ENCODE measurements around the gene OTC. TPM values are rescaled to one million over a fixed set of nuclear protein-coding genes. Genes with fewer than 3 reads are reported as not detected.

OTC gene
- total and polyA plus RNA-seq, 2 donors = 0.05 to 0.11 TPM

GRCh38 chrX:38346150-38346549 is 6.3 kb upstream of the OTC start:
- Histone ChIP-seq H3K4me3 (ENCODE audit: low read length in 2 of 2) (no peak overlapping the region), H3K27me3 (ENCODE audit: control insufficient read depth in 2 of 2, insufficient read depth in 1 of 2, low read length in 1 of 2) (no peaks in the 10 kb centered on the region), H3K27ac (ENCODE audit: low read depth in 1 of 2, low read length in 1 of 2) (no peak overlapping the region), H3K36me3 (ENCODE audit: control insufficient read depth in 2 of 2, insufficient read depth in 2 of 2, low read length in 1 of 2) (no peaks in the 10 kb centered on the region), H3K4me1 (ENCODE audit: control insufficient read depth in 2 of 2, insufficient read depth in 2 of 2, low read length in 2 of 2) (no peaks in the 10 kb centered on the region), H3K9me3 (ENCODE audit: control insufficient read depth in 2 of 2, insufficient read depth in 1 of 2, low read length in 1 of 2) (no peaks in the 10 kb centered on the region)
- DNase-seq (ENCODE audit: low read depth in 6 of 9, low spot score in 9 of 9) = no peak
- WGBS = 59% methylated on average over 5 of the region's 5 CpGs

GRCh38 chrX:38347136-38347535 is 5.3 kb upstream of the OTC start:
- Histone ChIP-seq H3K27ac (ENCODE audit: low read depth in 1 of 2, low read length in 1 of 2) (no peak overlapping the region), H3K36me3 (ENCODE audit: control insufficient read depth in 2 of 2, insufficient read depth in 2 of 2, low read length in 1 of 2) (no peaks in the 10 kb centered on the region), H3K4me1 (ENCODE audit: control insufficient read depth in 2 of 2, insufficient read depth in 2 of 2, low read length in 2 of 2) (no peaks in the 10 kb centered on the region), H3K4me3 (ENCODE audit: low read length in 2 of 2) (no peak overlapping the region), H3K9me3 (ENCODE audit: control insufficient read depth in 2 of 2, insufficient read depth in 1 of 2, low read length in 1 of 2) (no peaks in the 10 kb centered on the region), H3K27me3 (ENCODE audit: control insufficient read depth in 2 of 2, insufficient read depth in 1 of 2, low read length in 1 of 2) (no peaks in the 10 kb centered on the region)
- DNase-seq (ENCODE audit: low read depth in 6 of 9, low spot score in 9 of 9) = peak in 1 of 9 donors; percentile 4
- WGBS = 69% methylated on average over 2 of the region's 2 CpGs

- WGBS = 94% methylated on average over 3 of the region's 3 CpGs
- Histone ChIP-seq H3K9me3 (ENCODE audit: control insufficient read depth in 2 of 2, insufficient read depth in 1 of 2, low read length in 1 of 2) (no peaks in the 10 kb centered on the region), H3K27me3 (ENCODE audit: control insufficient read depth in 2 of 2, insufficient read depth in 1 of 2, low read length in 1 of 2) (no peaks in the 10 kb centered on the region), H3K27ac (ENCODE audit: low read depth in 1 of 2, low read length in 1 of 2) (no peak overlapping the region), H3K36me3 (ENCODE audit: control insufficient read depth in 2 of 2, insufficient read depth in 2 of 2, low read length in 1 of 2) (no peaks in the 10 kb centered on the region), H3K4me3 (ENCODE audit: low read length in 2 of 2) (no peak overlapping the region), H3K4me1 (ENCODE audit: control insufficient read depth in 2 of 2, insufficient read depth in 2 of 2, low read length in 2 of 2) (no peaks in the 10 kb centered on the region)
- DNase-seq (ENCODE audit: low read depth in 6 of 9, low spot score in 9 of 9) = no peak
These were observed 1.1 kb upstream of the OTC start for GRCh38 chrX:38351346-38351745.

- Histone ChIP-seq H3K4me1 (ENCODE audit: control insufficient read depth in 2 of 2, insufficient read depth in 2 of 2, low read length in 2 of 2) (no peaks in the 10 kb centered on the region), H3K4me3 (ENCODE audit: low read length in 2 of 2) (no peak overlapping the region), H3K36me3 (ENCODE audit: control insufficient read depth in 2 of 2, insufficient read depth in 2 of 2, low read length in 1 of 2) (no peaks in the 10 kb centered on the region), H3K27me3 (ENCODE audit: control insufficient read depth in 2 of 2, insufficient read depth in 1 of 2, low read length in 1 of 2) (no peaks in the 10 kb centered on the region), H3K27ac (ENCODE audit: low read depth in 1 of 2, low read length in 1 of 2) (no peak overlapping the region), H3K9me3 (ENCODE audit: control insufficient read depth in 2 of 2, insufficient read depth in 1 of 2, low read length in 1 of 2) (no peaks in the 10 kb centered on the region)
- 95% methylated on average over 8 of the region's 8 CpGs for WGBS
- no peak for DNase-seq (ENCODE audit: low read depth in 6 of 9, low spot score in 9 of 9)
These were observed 4.0 kb downstream of the OTC start for GRCh38 chrX:38356401-38356800.

- no peak overlapping the region for H3K27ac ChIP-seq (ENCODE audit: low read depth in 1 of 2, low read length in 1 of 2)
- no peak overlapping the region for H3K4me3 ChIP-seq (ENCODE audit: low read length in 2 of 2)
- no peaks in the 10 kb centered on the region for H3K4me1 ChIP-seq (ENCODE audit: control insufficient read depth in 2 of 2, insufficient read depth in 2 of 2, low read length in 2 of 2)
- no peaks in the 10 kb centered on the region for H3K27me3 ChIP-seq (ENCODE audit: control insufficient read depth in 2 of 2, insufficient read depth in 1 of 2, low read length in 1 of 2)
- H3K36me3 ChIP-seq (ENCODE audit: control insufficient read depth in 2 of 2, insufficient read depth in 2 of 2, low read length in 1 of 2) = no peaks in the 10 kb centered on the region
- no peak for DNase-seq (ENCODE audit: low read depth in 6 of 9, low spot score in 9 of 9)
- no peaks in the 10 kb centered on the region for H3K9me3 ChIP-seq (ENCODE audit: control insufficient read depth in 2 of 2, insufficient read depth in 1 of 2, low read length in 1 of 2)
- 67% methylated on average over 4 of the region's 4 CpGs for WGBS
These were observed 5.6 kb downstream of the OTC start for GRCh38 chrX:38357747-38358673.

GRCh38 chrX:38363046-38363445 is 10.6 kb downstream of the OTC start:
- Histone ChIP-seq H3K27me3 (ENCODE audit: control insufficient read depth in 2 of 2, insufficient read depth in 1 of 2, low read length in 1 of 2) (no peaks in the 10 kb centered on the region), H3K27ac (ENCODE audit: low read depth in 1 of 2, low read length in 1 of 2) (no peak overlapping the region), H3K4me1 (ENCODE audit: control insufficient read depth in 2 of 2, insufficient read depth in 2 of 2, low read length in 2 of 2) (no peaks in the 10 kb centered on the region), H3K4me3 (ENCODE audit: low read length in 2 of 2) (no peak overlapping the region), H3K9me3 (ENCODE audit: control insufficient read depth in 2 of 2, insufficient read depth in 1 of 2, low read length in 1 of 2) (no peaks in the 10 kb centered on the region), H3K36me3 (ENCODE audit: control insufficient read depth in 2 of 2, insufficient read depth in 2 of 2, low read length in 1 of 2) (no peaks in the 10 kb centered on the region)
- DNase-seq (ENCODE audit: low read depth in 6 of 9, low spot score in 9 of 9) = no peak

GRCh38 chrX:38365954-38366353 is 13.6 kb downstream of the OTC start:
- no peak overlapping the region for H3K4me3 ChIP-seq (ENCODE audit: low read length in 2 of 2)
- H3K36me3 ChIP-seq (ENCODE audit: control insufficient read depth in 2 of 2, insufficient read depth in 2 of 2, low read length in 1 of 2) = no peaks in the 10 kb centered on the region
- no peaks in the 10 kb centered on the region for H3K9me3 ChIP-seq (ENCODE audit: control insufficient read depth in 2 of 2, insufficient read depth in 1 of 2, low read length in 1 of 2)
- H3K27ac ChIP-seq (ENCODE audit: low read depth in 1 of 2, low read length in 1 of 2) = no peak overlapping the region
- no peaks in the 10 kb centered on the region for H3K4me1 ChIP-seq (ENCODE audit: control insufficient read depth in 2 of 2, insufficient read depth in 2 of 2, low read length in 2 of 2)
- H3K27me3 ChIP-seq (ENCODE audit: control insufficient read depth in 2 of 2, insufficient read depth in 1 of 2, low read length in 1 of 2) = no peaks in the 10 kb centered on the region
- WGBS = 72% methylated on average over 3 of the region's 3 CpGs
- no peak for DNase-seq (ENCODE audit: low read depth in 6 of 9, low spot score in 9 of 9)

- DNase-seq (ENCODE audit: low read depth in 6 of 9, low spot score in 9 of 9) = no peak
- Histone ChIP-seq H3K9me3 (ENCODE audit: control insufficient read depth in 2 of 2, insufficient read depth in 1 of 2, low read length in 1 of 2) (no peaks in the 10 kb centered on the region), H3K27ac (ENCODE audit: low read depth in 1 of 2, low read length in 1 of 2) (no peak overlapping the region), H3K4me3 (ENCODE audit: low read length in 2 of 2) (no peak overlapping the region), H3K27me3 (ENCODE audit: control insufficient read depth in 2 of 2, insufficient read depth in 1 of 2, low read length in 1 of 2) (no peaks in the 10 kb centered on the region), H3K36me3 (ENCODE audit: control insufficient read depth in 2 of 2, insufficient read depth in 2 of 2, low read length in 1 of 2) (no peaks in the 10 kb centered on the region), H3K4me1 (ENCODE audit: control insufficient read depth in 2 of 2, insufficient read depth in 2 of 2, low read length in 2 of 2) (no peaks in the 10 kb centered on the region)
- 90% methylated on average over 2 of the region's 2 CpGs for WGBS
These were observed 16.4 kb downstream of the OTC start for GRCh38 chrX:38368774-38369173.

- Histone ChIP-seq H3K27me3 (ENCODE audit: control insufficient read depth in 2 of 2, insufficient read depth in 1 of 2, low read length in 1 of 2) (no peaks in the 10 kb centered on the region), H3K4me1 (ENCODE audit: control insufficient read depth in 2 of 2, insufficient read depth in 2 of 2, low read length in 2 of 2) (no peaks in the 10 kb centered on the region), H3K36me3 (ENCODE audit: control insufficient read depth in 2 of 2, insufficient read depth in 2 of 2, low read length in 1 of 2) (no peaks in the 10 kb centered on the region), H3K4me3 (ENCODE audit: low read length in 2 of 2) (no peak overlapping the region), H3K9me3 (ENCODE audit: control insufficient read depth in 2 of 2, insufficient read depth in 1 of 2, low read length in 1 of 2) (no peaks in the 10 kb centered on the region), H3K27ac (ENCODE audit: low read depth in 1 of 2, low read length in 1 of 2) (no peak overlapping the region)
- 86% methylated on average over 2 of the region's 2 CpGs for WGBS
- no peak for DNase-seq (ENCODE audit: low read depth in 6 of 9, low spot score in 9 of 9)
These were observed 19.2 kb downstream of the OTC start for GRCh38 chrX:38371641-38372040.

Measured in thymus (tissue), 11 donors.